Prostate gland (tissue), 2 donors: ENCODE data around the gene ZNF593OS. TPM values are rescaled to one million over a fixed set of nuclear protein-coding genes. Genes with fewer than 3 reads are reported as not detected.

Experiments used
- DNase-seq: peaks from one replicate; pipeline ENCODE4 v3.0.0-alpha.2; 2019; ENCODE audit warnings: low spot score
- H3K27ac ChIP-seq, 2 donors: fragments of 200-600 bp; sonication (generic); 2 replicates each; pipeline ENCODE4 v1.5.1; 2017 to 2019
- H3K27me3 ChIP-seq: fragments of 200-600 bp; sonication (generic); replicated peaks from 2 replicates; pipeline ENCODE4 v1.5.1; 2019; ENCODE audit not compliant: insufficient read depth
- H3K36me3 ChIP-seq, 2 donors: fragments of 200-600 bp; sonication (generic); 1 replicate in 1 of 2; 2 replicates in 1 of 2; pipeline versions ENCODE4 v1.5.1 to v1.8.1; 2017 to 2019
- H3K4me1 ChIP-seq: fragments of 200-600 bp; sonication (generic); replicated peaks from 2 replicates; pipeline ENCODE4 v1.5.1; 2019
- H3K4me3 ChIP-seq, 2 donors: fragments of 200-600 bp; sonication (generic); 2 replicates each; pipeline ENCODE4 v1.5.1; 2017 to 2019
- H3K9me3 ChIP-seq: fragments of 200-600 bp; sonication (generic); 2 replicates; pipeline ENCODE4 v1.5.1; 2017
- CTCF ChIP-seq, 4 experiments: fragments of 200-600 bp in 2 of 4; fragments of 450-650 bp in 2 of 4; sonication (generic) in 2 of 4; IDR thresholded peaks; 1 replicate in 3 of 4; 2 replicates in 1 of 4; pipeline ENCODE4 v1.5.1; 2016 to 2019; ENCODE audit warnings: antibody characterized with exemption in 4 of 4, mild to moderate bottlenecking in 2 of 4, moderate library complexity in 2 of 4
- POLR2A ChIP-seq: fragments of 450-650 bp; IDR thresholded peaks from one replicate; pipeline ENCODE4 v1.6.1; 2016; ENCODE audit warnings: antibody characterized with exemption, mild to moderate bottlenecking
- POLR2AphosphoS5 ChIP-seq: sonication (generic); formaldehyde crosslinking; IDR thresholded peaks from one replicate; pipeline ENCODE4 v1.6.1; 2017; ENCODE audit warnings: antibody characterized with exemption
- WGBS: methylation state at CpG from one replicate; pipeline ENCODE4 v1.1.5; 2018; 5-methylcytosine and 5-hydroxymethylcytosine counted together
- intact Hi-C: fragments of 100-400 bp; cut with DNase I; formaldehyde crosslinking; loops from one replicate; pipeline ENCODE4 v1.14.2; 2022
- total RNA-seq, 2 donors: library from RNA; depleted of rRNA; stranded (reverse); fragments of >200 nt; gene quantifications; one replicate each; pipeline ENCODE4 v1.1.0, GENCODE V29; 2016

ZNF593OS gene
- total RNA-seq, 2 donors from 2014 or later, result not detected

- 65% methylated on average over 1 of the region's 1 CpG for WGBS
- H3K4me1 ChIP-seq, result no peaks in the 10 kb centered on the region
- intact Hi-C loops, result no loop called here
These were observed 45.7 kb downstream of the ZNF593OS start for GRCh38 chr1:26125946-26126320.

GRCh38 chr1:26125382-26125781, 46.2 kb downstream of the ZNF593OS start:
- no peak for DNase-seq
- intact Hi-C loops, result no loop called here
- no peak overlapping the region for H3K27ac ChIP-seq

More at GRCh38 chr1:26125946-26126320, 45.7 kb downstream of the ZNF593OS start:
- Histone ChIP-seq H3K4me3 (no peak overlapping the region), H3K9me3 (no peaks in the 10 kb centered on the region), H3K27ac (no peak overlapping the region), H3K27me3 (no peaks in the 10 kb centered on the region), H3K36me3 (no peaks in the 10 kb centered on the region)
- no peak for DNase-seq
- TF ChIP-seq CTCF (IDR thresholded peaks at IDR 0.05) (no peak), POLR2AphosphoS5 (no peak), POLR2A (no peak)

GRCh38 chr1:26124418-26125331, 47.0 kb downstream of the ZNF593OS start:
- H3K27me3 ChIP-seq, result no peaks in the 10 kb centered on the region
- intact Hi-C loops, result no loop called here
- no peak overlapping the region for H3K4me3 ChIP-seq
- no peaks in the 10 kb centered on the region for H3K36me3 ChIP-seq
- no peaks in the 10 kb centered on the region for H3K4me1 ChIP-seq
- TF ChIP-seq POLR2A, result no peak
- TF ChIP-seq POLR2AphosphoS5, result no peak
- TF ChIP-seq CTCF (IDR thresholded peaks at IDR 0.05), result no peak
- no peaks in the 10 kb centered on the region for H3K9me3 ChIP-seq
- WGBS, result 81% methylated on average over 4 of the region's 4 CpGs
- no peak for DNase-seq
- no peak overlapping the region for H3K27ac ChIP-seq

More at GRCh38 chr1:26125382-26125781, 46.2 kb downstream of the ZNF593OS start:
- Histone ChIP-seq H3K9me3 (no peaks in the 10 kb centered on the region), H3K27me3 (no peaks in the 10 kb centered on the region), H3K4me1 (no peaks in the 10 kb centered on the region), H3K36me3 (no peaks in the 10 kb centered on the region), H3K4me3 (no peak overlapping the region)
- TF ChIP-seq CTCF (IDR thresholded peaks at IDR 0.05) (no peak), POLR2A (no peak), POLR2AphosphoS5 (no peak)

GRCh38 chr1:26122988-26123973, 48.4 kb downstream of the ZNF593OS start:
- WGBS, result 88% methylated on average over 7 of the region's 7 CpGs
- Histone ChIP-seq H3K4me1 (no peaks in the 10 kb centered on the region), H3K9me3 (no peaks in the 10 kb centered on the region), H3K27ac (no peak overlapping the region), H3K27me3 (no peaks in the 10 kb centered on the region), H3K36me3 (no peaks in the 10 kb centered on the region), H3K4me3 (no peak overlapping the region)
- DNase-seq, result no peak
- no peak for TF ChIP-seq CTCF (IDR thresholded peaks at IDR 0.05)
- TF ChIP-seq POLR2A, result no peak
- TF ChIP-seq POLR2AphosphoS5, result no peak
- intact Hi-C loops, result no loop called here
